GM12878 (cell line): ENCODE results near the gene NDUFB7. TPM values are rescaled to one million over a fixed set of nuclear protein-coding genes. Genes with fewer than 3 reads are reported as not detected.
A peak's percentile ranks its signal among the peaks of the same experiment; 100 is the strongest.

Experiments used
- ATAC-seq: fragments of 200-7000 bp; cut with Tn5 transposase; 3 replicates; pipeline ENCODE4 v1.9.1; 2020; ENCODE audit warnings: mild to moderate bottlenecking, moderate library complexity
- BruUV-seq: library from RNA; stranded (reverse); fragments of 400-500 nt; replicated peaks from 2 replicates; lab custom pipeline; 2021; lab: Mats Ljungman, UMichigan
- CTCF ChIA-PET: fragments of 300-600 bp; sonication (Branson Sonifier 250); formaldehyde crosslinking; extraction: SDS; loops from one replicate; lab custom pipeline; 2021; ENCODE audit warnings: inconsistent platforms; lab: Yijun Ruan, JAX
- POLR2A ChIA-PET: fragments of 350-600 bp; formaldehyde crosslinking; extraction: SDS; loops from one replicate; lab custom pipeline; 2021; ENCODE audit warnings: inconsistent platforms; lab: Charles Lee
- RAD21 ChIA-PET: fragments of 300-600 bp; sonication (Branson Sonifier 250); formaldehyde crosslinking; loops from one replicate; lab custom pipeline; 2023; ENCODE audit warnings: antibody characterized with exemption; ENCODE audit not compliant: unreplicated experiment; lab: Charles Lee
- SMC1A ChIA-PET: fragments of 300-600 bp; sonication (Branson Sonifier 250); formaldehyde crosslinking; loops from one replicate; lab custom pipeline; 2023; ENCODE audit not compliant: unreplicated experiment, uncharacterized antibody; lab: Charles Lee
- DNase-seq: peaks from one replicate; pipeline ENCODE4 v3.0.0-alpha.2; 2011; ENCODE audit warnings: low read depth, low spot score
- FAIRE-seq: peaks from 3 replicates; lab custom pipeline; 2011; peaks lifted over from hg19 to GRCh38; lab: Jason Lieb, UNC
- H2AFZ ChIP-seq: 2 replicates; pipeline ENCODE4 v1.6.0; 2011; ENCODE audit warnings: low read depth, low read length, control low read depth; ENCODE audit not compliant: control insufficient read depth
- H3K27ac ChIP-seq: 2 replicates; pipeline ENCODE4 v1.5.1; 2011; ENCODE audit warnings: control low read depth; ENCODE audit not compliant: control insufficient read depth, insufficient read depth
- H3K27me3 ChIP-seq, 2 experiments: replicated peaks in 1 of 2; 2 replicates each; pipeline versions ENCODE4 v1.6.0 to v1.6.1; 2011; ENCODE audit warnings: low read length in 1 of 2; ENCODE audit not compliant: control insufficient read depth in 2 of 2, insufficient read depth in 2 of 2
- H3K36me3 ChIP-seq, 2 experiments: 2 replicates each; pipeline ENCODE4 v1.5.1; 2011; ENCODE audit warnings: low read length in 1 of 2; ENCODE audit not compliant: control insufficient read depth in 2 of 2, insufficient read depth in 2 of 2
- H3K4me1 ChIP-seq: 2 replicates; pipeline ENCODE4 v1.6.1; 2011; ENCODE audit warnings: mild to moderate bottlenecking, low read length, moderate library complexity, mixed read lengths; ENCODE audit not compliant: control insufficient read depth, insufficient read depth
- H3K4me2 ChIP-seq: 2 replicates; pipeline ENCODE4 v1.6.0; 2011; ENCODE audit warnings: control low read depth; ENCODE audit not compliant: control insufficient read depth, insufficient read depth
- H3K4me3 ChIP-seq: fragments of 200-600 bp; sonication (generic); 2 replicates; pipeline ENCODE4 v1.5.1; 2016
- H3K79me2 ChIP-seq: 2 replicates; pipeline ENCODE4 v1.6.0; 2011; ENCODE audit warnings: low read length; ENCODE audit not compliant: control insufficient read depth, insufficient read depth
- H3K9ac ChIP-seq: 2 replicates; pipeline ENCODE4 v1.8.0; 2011; ENCODE audit warnings: low read length, control low read depth, mixed read lengths; ENCODE audit not compliant: control insufficient read depth, insufficient read depth
- H3K9me3 ChIP-seq: replicated peaks from 3 replicates; pipeline ENCODE4 v1.5.1; 2011; ENCODE audit warnings: mild to moderate bottlenecking, low read length; ENCODE audit not compliant: control insufficient read depth, insufficient read depth
- H4K20me1 ChIP-seq: 2 replicates; pipeline ENCODE4 v1.6.0; 2011; ENCODE audit not compliant: control insufficient read depth, insufficient read depth
- EGR1 ChIP-seq, 2 experiments: IDR thresholded peaks; 1 replicate in 1 of 2; 2 replicates in 1 of 2; pipeline ENCODE4 v1.6.1; 2011 to 2012; ENCODE audit warnings: low read depth in 2 of 2, low read length in 2 of 2, borderline replicate concordance in 1 of 2, mild to moderate bottlenecking in 1 of 2, moderate library complexity in 1 of 2
- IKZF2 ChIP-seq, 2 experiments: fragments of 450-650 bp; IDR thresholded peaks; 2 replicates each; pipeline ENCODE4 v1.6.1; 2017; ENCODE audit warnings: mild to moderate bottlenecking in 2 of 2, moderate library complexity in 2 of 2
- WGBS: methylation state at CpG from one replicate; pipeline ENCODE4 v1.1.6; 2016; ENCODE audit warnings: low lambda C conversion rate; ENCODE audit not compliant: insufficient replicate concordance, insufficient coverage; ENCODE audit errors: missing lambda C conversion rate; 5-methylcytosine and 5-hydroxymethylcytosine counted together
- in situ Hi-C: fragments of 300-500 bp; cut with MboI; formaldehyde crosslinking; loops from 9 replicates; pipeline ENCODE4 v1.14.3; 2018; ENCODE audit warnings: mixed read lengths
- intact Hi-C: fragments of 100-400 bp; cut with micrococcal nuclease; formaldehyde crosslinking; loops from one replicate; pipeline ENCODE4 v1.14.2; 2022; ENCODE audit not compliant: unreplicated experiment
- polyA plus RNA-seq, 11 experiments: library from polyadenylated mRNA; depleted of rRNA in 4 of 11; unstranded in 6 of 11; stranded (reverse) in 5 of 11; fragments of >200 nt; fragmentation: Nextera tagmentation in 4 of 11; fragmentation: Illumina TruSeq in 1 of 11; extraction: Ambion mirVana in 4 of 11; extraction: Trizol in 1 of 11; gene quantifications; 1 replicate in 1 of 11; 2 replicates in 10 of 11; pipeline versions ENCODE4 v1.2.1 to v1.2.3, GENCODE V29; 2011 to 2016; ENCODE audit warnings: inconsistent platforms in 2 of 11, missing spikeins in 2 of 11, low read depth in 1 of 11
- total RNA-seq, 4 experiments: library from RNA; depleted of rRNA in 3 of 4; stranded (reverse); fragments of >200 nt in 3 of 4; fragmentation: Illumina TruSeq in 1 of 4; extraction: Trizol in 1 of 4; gene quantifications; 2 replicates each; pipeline versions ENCODE4 v1.2.1 to v1.2.3, GENCODE V29; 2013 to 2021
- TF ChIP-seq, protein P1 (sequence below), 3 experiments: IDR thresholded peaks in 2 of 3; conservative IDR thresholded peaks in 1 of 3; 2 replicates each; pipeline ENCODE4 v1.5.1; 2011; ENCODE audit warnings: low read depth in 3 of 3, low read length in 3 of 3, mild to moderate bottlenecking in 3 of 3, control low read depth in 2 of 3, moderate library complexity in 2 of 3, inconsistent platforms in 1 of 3, mixed read lengths in 1 of 3; ENCODE audit not compliant: control insufficient read depth in 2 of 3, insufficient read depth in 1 of 3; ENCODE audit errors: extremely low read depth in 1 of 3

Gene NDUFB7
- total and polyA plus RNA-seq, 10 of the 15 experiments (the other 5 are each of a cell fraction or from before 2014, with no cell fraction given) = 14.6 to 480 (median 182) TPM

- RAD21 ChIA-PET = interaction anchor here (0.6 kb wide), 1 partner anchor 190 kb away, joined by 5 read pairs; no protein-coding TSS in a partner anchor
- ATAC-seq (no peak), DNase-seq (no peak), FAIRE-seq (no peak)
- no peak overlapping the region; the same call in 1 of the 2 replicates for H3K4me2 ChIP-seq
- H3K9me3 ChIP-seq = no peaks in the 10 kb centered on the region
- no peaks in the 10 kb centered on the region; the same call in 1 of the 2 replicates for H3K79me2 ChIP-seq
- H3K36me3 ChIP-seq = no peaks in the 10 kb centered on the region; a peak in 3 of 4 replicates
- SMC1A ChIA-PET = interaction anchor here (0.8 kb wide), 1 partner anchor 47 kb away, joined by 4 read pairs; no protein-coding TSS in a partner anchor
- intact Hi-C loops = no loop called here
- peaks cover 10% of the 10 kb centered on the region for H3K4me1 ChIP-seq
- peak overlapping the region; percentile 23; the same call in 1 of the 2 replicates for H3K27ac ChIP-seq
- BruUV-seq = no TSS peak
- no peak overlapping the region for H3K9ac ChIP-seq
- no peaks in the 10 kb centered on the region for H4K20me1 ChIP-seq
- POLR2A ChIA-PET = no interaction called here
- H3K27me3 ChIP-seq = no peaks in the 10 kb centered on the region
- in situ Hi-C loops = no loop called here
- no peak overlapping the region for H2AFZ ChIP-seq
- no peak overlapping the region for H3K4me3 ChIP-seq
- CTCF ChIA-PET = interaction anchor here (0.8 to 1.2 kb wide), 3 partner anchors 12 to 136 kb away, joined by 3 to 5 read pairs (median 3); partner anchors contain the start of gene NDUFB7
- 48% methylated on average over 15 of the region's 15 CpGs for WGBS
- TF ChIP-seq IKZF2 (IDR thresholded peaks at IDR 0.05) (no peak), EGR1 (IDR thresholded peaks at IDR 0.05; ENCODE audit: borderline replicate concordance in 1 of 2, low read depth in 2 of 2, low read length in 2 of 2) (peak in 1 of 2 experiments; percentile 64; a peak in 1 of 3 replicates)
- TF ChIP-seq, protein P1, sequence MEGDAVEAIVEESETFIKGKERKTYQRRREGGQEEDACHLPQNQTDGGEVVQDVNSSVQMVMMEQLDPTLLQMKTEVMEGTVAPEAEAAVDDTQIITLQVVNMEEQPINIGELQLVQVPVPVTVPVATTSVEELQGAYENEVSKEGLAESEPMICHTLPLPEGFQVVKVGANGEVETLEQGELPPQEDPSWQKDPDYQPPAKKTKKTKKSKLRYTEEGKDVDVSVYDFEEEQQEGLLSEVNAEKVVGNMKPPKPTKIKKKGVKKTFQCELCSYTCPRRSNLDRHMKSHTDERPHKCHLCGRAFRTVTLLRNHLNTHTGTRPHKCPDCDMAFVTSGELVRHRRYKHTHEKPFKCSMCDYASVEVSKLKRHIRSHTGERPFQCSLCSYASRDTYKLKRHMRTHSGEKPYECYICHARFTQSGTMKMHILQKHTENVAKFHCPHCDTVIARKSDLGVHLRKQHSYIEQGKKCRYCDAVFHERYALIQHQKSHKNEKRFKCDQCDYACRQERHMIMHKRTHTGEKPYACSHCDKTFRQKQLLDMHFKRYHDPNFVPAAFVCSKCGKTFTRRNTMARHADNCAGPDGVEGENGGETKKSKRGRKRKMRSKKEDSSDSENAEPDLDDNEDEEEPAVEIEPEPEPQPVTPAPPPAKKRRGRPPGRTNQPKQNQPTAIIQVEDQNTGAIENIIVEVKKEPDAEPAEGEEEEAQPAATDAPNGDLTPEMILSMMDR (IDR thresholded peaks at IDR 0.05 in 2 of 3, conservative IDR thresholded peaks at IDR 0.05 in 1 of 3; ENCODE audit: control insufficient read depth in 2 of 3, extremely low read depth in 1 of 3, insufficient read depth in 1 of 3, low read depth in 3 of 3, low read length in 3 of 3) = no peak
These were observed 21.6 kb downstream of the NDUFB7 start for GRCh38 chr19:14550201-14550754.
